ENCODE results near the gene CDH20.

- no peak for TF ChIP-seq CTCF (IDR thresholded peaks at IDR 0.05; ENCODE audit: low read depth, low read length, poor library complexity, severe bottlenecking)
- no peak for TF ChIP-seq EZH2phosphoT487 (IDR thresholded peaks at IDR 0.05; ENCODE audit: borderline replicate concordance, low read length)
These were observed 198.7 kb downstream of the CDH20 start for GRCh38 chr18:61531891-61532290.

Measured in DOHH2 (cell line).